A673 (cell line): ENCODE measurements around the gene FLCN.

ENCODE experiments used
- CTCF ChIP-seq: fragments of 300-800, 200-600 bp; sonication (generic); conservative IDR thresholded peaks from 2 replicates; pipeline ENCODE4 v1.5.1; 2017; ENCODE audit warnings: low read depth, mild to moderate bottlenecking, antibody characterized with exemption, low read length, moderate library complexity, mixed read lengths
- EZH2 ChIP-seq: fragments of 200-600 bp; sonication (generic); IDR thresholded peaks from 2 replicates; pipeline ENCODE4 v1.6.1; 2017; ENCODE audit warnings: borderline replicate concordance, low read depth, mild to moderate bottlenecking, mixed read lengths, antibody characterized with exemption, low read length; ENCODE audit not compliant: poor library complexity, severe bottlenecking

DNA sequence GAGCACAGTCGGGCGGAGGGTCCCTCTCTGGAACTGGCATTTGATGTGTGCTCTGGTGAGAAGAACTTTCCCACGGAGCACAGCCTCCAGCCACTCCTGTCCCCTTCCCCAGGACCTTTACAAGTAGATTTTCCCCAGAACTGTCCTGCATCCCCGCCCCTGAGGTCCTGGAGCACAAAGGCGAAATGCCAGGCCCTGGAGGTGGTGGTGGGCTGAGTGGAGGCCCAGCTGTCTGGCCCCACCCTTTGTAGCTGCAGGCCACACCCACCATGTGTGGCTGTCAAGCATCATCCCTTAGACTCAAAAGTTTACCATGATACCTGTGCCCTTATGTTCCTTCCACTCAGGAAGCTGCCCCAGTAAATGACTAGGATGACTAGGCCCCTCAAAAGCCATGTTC lies 68.6 kb downstream of the FLCN start:
- TF ChIP-seq CTCF (no peak), EZH2 (no peak)
